ENCODE measurements around the gene MOB3A.

Gene MOB3A

GRCh38 chr19:2079076-2079864 is 16.9 kb downstream of the MOB3A start:
- TF ChIP-seq GLIS3 (CRISPR knock-in tag; IDR thresholded peaks at IDR 0.05) (no peak), CREB5 (CRISPR knock-in tag; IDR thresholded peaks at IDR 0.05; ENCODE audit: low read depth) (no peak), ARNTL (CRISPR knock-in tag; IDR thresholded peaks at IDR 0.05; ENCODE audit: borderline replicate concordance, low read depth) (no peak), ZNF8 (CRISPR knock-in tag; IDR thresholded peaks at IDR 0.05) (no peak), CSDC2 (CRISPR knock-in tag; IDR thresholded peaks at IDR 0.05) (no peak), RARB (CRISPR knock-in tag; IDR thresholded peaks at IDR 0.05) (no peak), ZC3H10 (CRISPR knock-in tag; IDR thresholded peaks at IDR 0.05) (no peak), BACH2 (CRISPR knock-in tag; IDR thresholded peaks at IDR 0.05; ENCODE audit: borderline replicate concordance) (no peak), ZNF565 (CRISPR knock-in tag; conservative IDR thresholded peaks at IDR 0.05; ENCODE audit: low read depth) (no peak), ZFP3 (CRISPR knock-in tag; IDR thresholded peaks at IDR 0.05) (no peak), OSR1 (CRISPR knock-in tag; IDR thresholded peaks at IDR 0.05) (no peak), PPARA (CRISPR knock-in tag; IDR thresholded peaks at IDR 0.05; ENCODE audit: borderline replicate concordance) (no peak), ESRRG (CRISPR knock-in tag; IDR thresholded peaks at IDR 0.05) (no peak), ZFP30 (CRISPR knock-in tag; IDR thresholded peaks at IDR 0.05) (no peak), TOX (CRISPR knock-in tag; IDR thresholded peaks at IDR 0.05; ENCODE audit: borderline replicate concordance) (no peak), ZNF70 (CRISPR knock-in tag; IDR thresholded peaks at IDR 0.05) (no peak), CSRNP3 (CRISPR knock-in tag; IDR thresholded peaks at IDR 0.05) (no peak)
- TF ChIP-seq, protein P1, sequence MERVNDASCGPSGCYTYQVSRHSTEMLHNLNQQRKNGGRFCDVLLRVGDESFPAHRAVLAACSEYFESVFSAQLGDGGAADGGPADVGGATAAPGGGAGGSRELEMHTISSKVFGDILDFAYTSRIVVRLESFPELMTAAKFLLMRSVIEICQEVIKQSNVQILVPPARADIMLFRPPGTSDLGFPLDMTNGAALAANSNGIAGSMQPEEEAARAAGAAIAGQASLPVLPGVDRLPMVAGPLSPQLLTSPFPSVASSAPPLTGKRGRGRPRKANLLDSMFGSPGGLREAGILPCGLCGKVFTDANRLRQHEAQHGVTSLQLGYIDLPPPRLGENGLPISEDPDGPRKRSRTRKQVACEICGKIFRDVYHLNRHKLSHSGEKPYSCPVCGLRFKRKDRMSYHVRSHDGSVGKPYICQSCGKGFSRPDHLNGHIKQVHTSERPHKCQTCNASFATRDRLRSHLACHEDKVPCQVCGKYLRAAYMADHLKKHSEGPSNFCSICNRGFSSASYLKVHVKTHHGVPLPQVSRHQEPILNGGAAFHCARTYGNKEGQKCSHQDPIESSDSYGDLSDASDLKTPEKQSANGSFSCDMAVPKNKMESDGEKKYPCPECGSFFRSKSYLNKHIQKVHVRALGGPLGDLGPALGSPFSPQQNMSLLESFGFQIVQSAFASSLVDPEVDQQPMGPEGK (CRISPR knock-in tag; IDR thresholded peaks at IDR 0.05; ENCODE audit: borderline replicate concordance) = no peak
- TF ChIP-seq, protein P2, sequence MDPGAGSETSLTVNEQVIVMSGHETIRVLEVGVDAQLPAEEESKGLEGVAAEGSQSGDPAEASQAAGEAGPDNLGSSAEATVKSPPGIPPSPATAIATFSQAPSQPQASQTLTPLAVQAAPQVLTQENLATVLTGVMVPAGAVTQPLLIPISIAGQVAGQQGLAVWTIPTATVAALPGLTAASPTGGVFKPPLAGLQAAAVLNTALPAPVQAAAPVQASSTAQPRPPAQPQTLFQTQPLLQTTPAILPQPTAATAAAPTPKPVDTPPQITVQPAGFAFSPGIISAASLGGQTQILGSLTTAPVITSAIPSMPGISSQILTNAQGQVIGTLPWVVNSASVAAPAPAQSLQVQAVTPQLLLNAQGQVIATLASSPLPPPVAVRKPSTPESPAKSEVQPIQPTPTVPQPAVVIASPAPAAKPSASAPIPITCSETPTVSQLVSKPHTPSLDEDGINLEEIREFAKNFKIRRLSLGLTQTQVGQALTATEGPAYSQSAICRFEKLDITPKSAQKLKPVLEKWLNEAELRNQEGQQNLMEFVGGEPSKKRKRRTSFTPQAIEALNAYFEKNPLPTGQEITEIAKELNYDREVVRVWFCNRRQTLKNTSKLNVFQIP (CRISPR knock-in tag; IDR thresholded peaks at IDR 0.05; ENCODE audit: borderline replicate concordance, low read depth) = no peak
- TF ChIP-seq, protein P3, sequence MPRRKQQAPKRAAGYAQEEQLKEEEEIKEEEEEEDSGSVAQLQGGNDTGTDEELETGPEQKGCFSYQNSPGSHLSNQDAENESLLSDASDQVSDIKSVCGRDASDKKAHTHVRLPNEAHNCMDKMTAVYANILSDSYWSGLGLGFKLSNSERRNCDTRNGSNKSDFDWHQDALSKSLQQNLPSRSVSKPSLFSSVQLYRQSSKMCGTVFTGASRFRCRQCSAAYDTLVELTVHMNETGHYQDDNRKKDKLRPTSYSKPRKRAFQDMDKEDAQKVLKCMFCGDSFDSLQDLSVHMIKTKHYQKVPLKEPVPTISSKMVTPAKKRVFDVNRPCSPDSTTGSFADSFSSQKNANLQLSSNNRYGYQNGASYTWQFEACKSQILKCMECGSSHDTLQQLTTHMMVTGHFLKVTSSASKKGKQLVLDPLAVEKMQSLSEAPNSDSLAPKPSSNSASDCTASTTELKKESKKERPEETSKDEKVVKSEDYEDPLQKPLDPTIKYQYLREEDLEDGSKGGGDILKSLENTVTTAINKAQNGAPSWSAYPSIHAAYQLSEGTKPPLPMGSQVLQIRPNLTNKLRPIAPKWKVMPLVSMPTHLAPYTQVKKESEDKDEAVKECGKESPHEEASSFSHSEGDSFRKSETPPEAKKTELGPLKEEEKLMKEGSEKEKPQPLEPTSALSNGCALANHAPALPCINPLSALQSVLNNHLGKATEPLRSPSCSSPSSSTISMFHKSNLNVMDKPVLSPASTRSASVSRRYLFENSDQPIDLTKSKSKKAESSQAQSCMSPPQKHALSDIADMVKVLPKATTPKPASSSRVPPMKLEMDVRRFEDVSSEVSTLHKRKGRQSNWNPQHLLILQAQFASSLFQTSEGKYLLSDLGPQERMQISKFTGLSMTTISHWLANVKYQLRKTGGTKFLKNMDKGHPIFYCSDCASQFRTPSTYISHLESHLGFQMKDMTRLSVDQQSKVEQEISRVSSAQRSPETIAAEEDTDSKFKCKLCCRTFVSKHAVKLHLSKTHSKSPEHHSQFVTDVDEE (CRISPR knock-in tag; IDR thresholded peaks at IDR 0.05) = no peak
- ATAC-seq = no peak

DNA sequence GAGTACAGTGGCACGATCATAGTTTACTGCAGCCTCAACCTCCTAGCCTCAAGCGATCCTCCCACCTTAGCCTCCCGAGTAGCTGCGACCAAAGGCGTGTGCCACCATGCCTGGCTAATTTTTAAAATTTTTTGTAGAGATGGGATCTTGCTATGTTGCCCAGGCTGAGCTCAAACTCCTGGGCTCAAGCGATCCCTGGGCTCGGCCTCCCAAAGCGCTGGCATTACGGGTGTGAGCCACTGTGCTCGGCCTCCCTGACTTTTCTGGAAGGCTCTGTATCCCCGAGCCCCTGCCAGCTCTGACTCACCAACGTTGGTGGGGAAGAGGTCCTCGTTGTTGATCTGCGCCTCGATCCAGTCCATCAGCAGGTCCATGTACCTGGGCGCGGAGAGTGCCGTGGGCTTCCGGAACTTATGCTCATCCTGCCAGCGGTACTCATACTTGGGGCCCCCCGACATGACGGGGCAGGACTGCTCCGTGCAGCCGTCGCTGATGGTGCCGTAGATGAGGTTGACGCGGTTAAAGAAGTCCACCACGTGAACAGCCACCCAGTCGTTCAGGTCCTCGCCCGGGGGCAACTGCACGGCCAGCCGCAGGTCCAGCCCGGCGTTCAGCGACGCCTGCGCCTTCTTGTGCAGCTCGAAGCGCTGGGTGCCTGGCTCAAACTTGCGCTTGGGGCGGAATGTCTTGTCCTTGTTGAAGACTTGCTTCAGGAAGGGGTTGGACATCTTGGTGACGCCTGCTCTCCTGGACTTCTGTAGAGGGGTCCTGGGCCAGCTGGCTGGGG is 18.1 kb downstream of the MOB3A start:
- TF ChIP-seq ZNF70 (CRISPR knock-in tag; IDR thresholded peaks at IDR 0.05) = no peak
- TF ChIP-seq ARNTL (CRISPR knock-in tag; IDR thresholded peaks at IDR 0.05; ENCODE audit: borderline replicate concordance, low read depth) = no peak
- TF ChIP-seq ZNF8 (CRISPR knock-in tag; IDR thresholded peaks at IDR 0.05) = no peak
- no peak for ATAC-seq

Data from SK-N-SH treated with all-trans-retinoic acid at 6 μM for 48 hours (cell line).